Activated CD4-positive, alpha-beta T cell treated with anti-CD3 and anti-CD28 coated beads, Interleukin-2, amount 50 U/mL, for 48 hours (primary cell): ENCODE measurements around the gene DYTN.
"Not testable (repeated sequence)": the region's sequence is repeated elsewhere in the genome, so short reads cannot be mapped to it uniquely, and the experiment has no call there.

Experiments used
- DNase-seq, 2 experiments: peaks; one replicate each; pipeline ENCODE4 v3.0.0-alpha.2; 2020

Gene DYTN

GRCh38 chr2:206718296-206718695 is at the start of gene DYTN:
Gene DYTN, minus strand, starts transcription at chr2:206718396. Its CDS starts 117 bp downstream, at chr2:206718279.
- DNase-seq = no peak

- DNase-seq = no peak
Observed at GRCh38 chr2:206766057-206766930, 48.1 kb upstream of the DYTN start.

- DNase-seq = peak; percentile 87 to 90
Observed at GRCh38 chr2:206765242-206766056, 47.3 kb upstream of the DYTN start, which contains the start of the genes FASTKD2 and MDH1B. Gene FASTKD2, plus strand, starts transcription at chr2:206765606. Its CDS starts 1,088 bp downstream, at chr2:206766694. Gene MDH1B, minus strand, starts transcription at chr2:206765328. Its CDS starts 57 bp downstream, at chr2:206765271.

GRCh38 chr2:206764673-206765241 is 46.6 kb upstream of the DYTN start:
- DNase-seq = no peak

GRCh38 chr2:206756816-206757215 is 38.6 kb upstream of the DYTN start:
- no peak for DNase-seq

- no peak for DNase-seq
Observed at GRCh38 chr2:206740800-206741199, 22.6 kb upstream of the DYTN start.

- DNase-seq = no peak
Observed at GRCh38 chr2:206739271-206739670, 21.1 kb upstream of the DYTN start.

- peak in 1 of 2 experiments; percentile 8 for DNase-seq
Observed at GRCh38 chr2:206736935-206737334, 18.7 kb upstream of the DYTN start.

- DNase-seq = no peak
Observed at GRCh38 chr2:206733341-206733740, 15.1 kb upstream of the DYTN start.

GRCh38 chr2:206728277-206729199 is 10.3 kb upstream of the DYTN start:
- DNase-seq = no peak

- DNase-seq = no peak
Observed at GRCh38 chr2:206727287-206727686, 9.1 kb upstream of the DYTN start.

- no peak for DNase-seq
Observed at GRCh38 chr2:206723288-206723687, 5.1 kb upstream of the DYTN start.

- no peak for DNase-seq
Observed at GRCh38 chr2:206721256-206721920, 3.2 kb upstream of the DYTN start.

- no peak for DNase-seq
Observed at GRCh38 chr2:206716623-206717022, 1.6 kb downstream of the DYTN start.

GRCh38 chr2:206715183-206715582 is 3.0 kb downstream of the DYTN start:
- not testable (repeated sequence) for DNase-seq

GRCh38 chr2:206713746-206714145 is 4.5 kb downstream of the DYTN start:
- no peak for DNase-seq

- no peak for DNase-seq
Observed at GRCh38 chr2:206708286-206708685, 9.9 kb downstream of the DYTN start.

GRCh38 chr2:206707164-206707701 is 11.0 kb downstream of the DYTN start:
- DNase-seq = no peak

- no peak for DNase-seq
Observed at GRCh38 chr2:206701952-206702605, 16.1 kb downstream of the DYTN start.

- DNase-seq = peak in 1 of 2 experiments; percentile 6
Observed at GRCh38 chr2:206700156-206700555, 18.0 kb downstream of the DYTN start.

- DNase-seq = no peak
Observed at GRCh38 chr2:206698811-206699210, 19.4 kb downstream of the DYTN start.
